ENCODE data around the gene DHODH. TPM values are rescaled to one million over a fixed set of nuclear protein-coding genes. Genes with fewer than 3 reads are reported as not detected.

Gene DHODH
- 5.1 and 7.2 TPM in 2 replicates for total RNA-seq (2012; rRNA removed)

- H3K36me3 ChIP-seq (ENCODE audit: insufficient read depth, low read length), result no peaks in the 10 kb centered on the region
- no peaks in the 10 kb centered on the region for H3K9me3 ChIP-seq (replicated peaks; ENCODE audit: low read length)
- peak within 1 kb of the TSS; percentile 100 for H3K4me3 ChIP-seq (ENCODE audit: low read length)
- H3K4me1 ChIP-seq (ENCODE audit: control insufficient read depth, insufficient read depth, low read length), result peaks cover 2% of the 10 kb centered on the region
- H3K27me3 ChIP-seq (ENCODE audit: control insufficient read depth, insufficient read depth, low read length), result peaks cover 14% of the 10 kb centered on the region
- peak within 1 kb of the TSS; percentile 88 for H3K9ac ChIP-seq (ENCODE audit: low read depth, low read length)
- H3K4me2 ChIP-seq (ENCODE audit: low read length), result peak within 1 kb of the TSS; percentile 99
These were observed at the start of gene DHODH for GRCh38 chr16:72008424-72009216. Gene DHODH, plus strand, starts transcription at chr16:72008744. Its CDS starts 21 bp downstream, at chr16:72008765.

GRCh38 chr16:71961066-71962039 lies 47.2 kb upstream of the DHODH start:
- Histone ChIP-seq H3K27me3 (ENCODE audit: control insufficient read depth, insufficient read depth, low read length) (peaks cover 4% of the 10 kb centered on the region), H3K9me3 (replicated peaks; ENCODE audit: low read length) (no peaks in the 10 kb centered on the region), H3K9ac (ENCODE audit: low read depth, low read length) (no peak overlapping the region), H3K4me3 (ENCODE audit: low read length) (no peak overlapping the region), H3K36me3 (ENCODE audit: insufficient read depth, low read length) (no peaks in the 10 kb centered on the region), H3K4me2 (ENCODE audit: low read length) (peak overlapping the region; percentile 8), H3K4me1 (ENCODE audit: control insufficient read depth, insufficient read depth, low read length) (peaks cover 3% of the 10 kb centered on the region)

- H3K36me3 ChIP-seq (ENCODE audit: insufficient read depth, low read length), result no peaks in the 10 kb centered on the region
- H3K9ac ChIP-seq (ENCODE audit: low read depth, low read length), result no peak overlapping the region
- H3K4me2 ChIP-seq (ENCODE audit: low read length), result no peak overlapping the region
- H3K27me3 ChIP-seq (ENCODE audit: control insufficient read depth, insufficient read depth, low read length), result peaks cover 4% of the 10 kb centered on the region
- no peak overlapping the region for H3K4me3 ChIP-seq (ENCODE audit: low read length)
- H3K9me3 ChIP-seq (replicated peaks; ENCODE audit: low read length), result no peaks in the 10 kb centered on the region
- H3K4me1 ChIP-seq (ENCODE audit: control insufficient read depth, insufficient read depth, low read length), result peaks cover 3% of the 10 kb centered on the region
These were observed 45.2 kb upstream of the DHODH start for GRCh38 chr16:71963125-71963875.

- Histone ChIP-seq H3K4me2 (ENCODE audit: low read length) (no peak overlapping the region), H3K4me1 (ENCODE audit: control insufficient read depth, insufficient read depth, low read length) (peaks cover 3% of the 10 kb centered on the region), H3K4me3 (ENCODE audit: low read length) (no peak overlapping the region)
These were observed 43.3 kb upstream of the DHODH start for GRCh38 chr16:71965223-71965622.

GRCh38 chr16:71966932-71967331 lies 41.6 kb upstream of the DHODH start:
- Histone ChIP-seq H3K4me3 (ENCODE audit: low read length) (no peak overlapping the region), H3K36me3 (ENCODE audit: insufficient read depth, low read length) (no peaks in the 10 kb centered on the region), H3K4me1 (ENCODE audit: control insufficient read depth, insufficient read depth, low read length) (no peaks in the 10 kb centered on the region), H3K27me3 (ENCODE audit: control insufficient read depth, insufficient read depth, low read length) (peaks cover 10% of the 10 kb centered on the region), H3K9me3 (replicated peaks; ENCODE audit: low read length) (no peaks in the 10 kb centered on the region), H3K9ac (ENCODE audit: low read depth, low read length) (no peak overlapping the region), H3K4me2 (ENCODE audit: low read length) (no peak overlapping the region)

More at GRCh38 chr16:71965223-71965622, 43.3 kb upstream of the DHODH start:
- H3K36me3 ChIP-seq (ENCODE audit: insufficient read depth, low read length), result no peaks in the 10 kb centered on the region
- H3K9me3 ChIP-seq (replicated peaks; ENCODE audit: low read length), result no peaks in the 10 kb centered on the region
- peaks cover 3% of the 10 kb centered on the region for H3K27me3 ChIP-seq (ENCODE audit: control insufficient read depth, insufficient read depth, low read length)
- no peak overlapping the region for H3K9ac ChIP-seq (ENCODE audit: low read depth, low read length)

- Histone ChIP-seq H3K9ac (ENCODE audit: low read depth, low read length) (no peak overlapping the region), H3K4me3 (ENCODE audit: low read length) (no peak overlapping the region)
These were observed 39.2 kb upstream of the DHODH start for GRCh38 chr16:71969353-71969752.

GRCh38 chr16:71971571-71971970 lies 37.0 kb upstream of the DHODH start:
- H3K36me3 ChIP-seq (ENCODE audit: insufficient read depth, low read length), result no peaks in the 10 kb centered on the region
- H3K9me3 ChIP-seq (replicated peaks; ENCODE audit: low read length), result no peaks in the 10 kb centered on the region
- no peak overlapping the region for H3K4me2 ChIP-seq (ENCODE audit: low read length)
- no peak overlapping the region for H3K9ac ChIP-seq (ENCODE audit: low read depth, low read length)
- H3K4me1 ChIP-seq (ENCODE audit: control insufficient read depth, insufficient read depth, low read length), result no peaks in the 10 kb centered on the region
- H3K4me3 ChIP-seq (ENCODE audit: low read length), result no peak overlapping the region
- H3K27me3 ChIP-seq (ENCODE audit: control insufficient read depth, insufficient read depth, low read length), result peaks cover 16% of the 10 kb centered on the region

More at GRCh38 chr16:71969353-71969752, 39.2 kb upstream of the DHODH start:
- Histone ChIP-seq H3K4me1 (ENCODE audit: control insufficient read depth, insufficient read depth, low read length) (no peaks in the 10 kb centered on the region), H3K9me3 (replicated peaks; ENCODE audit: low read length) (no peaks in the 10 kb centered on the region), H3K27me3 (ENCODE audit: control insufficient read depth, insufficient read depth, low read length) (peaks cover 16% of the 10 kb centered on the region), H3K36me3 (ENCODE audit: insufficient read depth, low read length) (no peaks in the 10 kb centered on the region), H3K4me2 (ENCODE audit: low read length) (no peak overlapping the region)

- Histone ChIP-seq H3K27me3 (ENCODE audit: control insufficient read depth, insufficient read depth, low read length) (peaks cover 19% of the 10 kb centered on the region), H3K9ac (ENCODE audit: low read depth, low read length) (no peak overlapping the region), H3K4me3 (ENCODE audit: low read length) (no peak overlapping the region), H3K4me2 (ENCODE audit: low read length) (no peak overlapping the region), H3K36me3 (ENCODE audit: insufficient read depth, low read length) (no peaks in the 10 kb centered on the region), H3K4me1 (ENCODE audit: control insufficient read depth, insufficient read depth, low read length) (no peaks in the 10 kb centered on the region), H3K9me3 (replicated peaks; ENCODE audit: low read length) (no peaks in the 10 kb centered on the region)
These were observed 36.2 kb upstream of the DHODH start for GRCh38 chr16:71972356-71972755.

GRCh38 chr16:71973001-71973400 lies 35.5 kb upstream of the DHODH start:
- Histone ChIP-seq H3K27me3 (ENCODE audit: control insufficient read depth, insufficient read depth, low read length) (peaks cover 23% of the 10 kb centered on the region), H3K36me3 (ENCODE audit: insufficient read depth, low read length) (no peaks in the 10 kb centered on the region), H3K9ac (ENCODE audit: low read depth, low read length) (no peak overlapping the region), H3K9me3 (replicated peaks; ENCODE audit: low read length) (no peaks in the 10 kb centered on the region), H3K4me2 (ENCODE audit: low read length) (no peak overlapping the region), H3K4me3 (ENCODE audit: low read length) (no peak overlapping the region), H3K4me1 (ENCODE audit: control insufficient read depth, insufficient read depth, low read length) (no peaks in the 10 kb centered on the region)

- H3K9ac ChIP-seq (ENCODE audit: low read depth, low read length), result no peak overlapping the region
- peaks cover 23% of the 10 kb centered on the region for H3K27me3 ChIP-seq (ENCODE audit: control insufficient read depth, insufficient read depth, low read length)
- H3K4me3 ChIP-seq (ENCODE audit: low read length), result no peak overlapping the region
- H3K4me1 ChIP-seq (ENCODE audit: control insufficient read depth, insufficient read depth, low read length), result no peaks in the 10 kb centered on the region
- no peak overlapping the region for H3K4me2 ChIP-seq (ENCODE audit: low read length)
- H3K36me3 ChIP-seq (ENCODE audit: insufficient read depth, low read length), result no peaks in the 10 kb centered on the region
- H3K9me3 ChIP-seq (replicated peaks; ENCODE audit: low read length), result no peaks in the 10 kb centered on the region
These were observed 34.3 kb upstream of the DHODH start for GRCh38 chr16:71974068-71974818.

All from skeletal muscle satellite cell (primary cell).